Fibroblast of skin of right quadriceps (primary cell): Measurements from ENCODE around the gene ITM2C.

Experiments used
- DNase-seq: peaks from one replicate; pipeline ENCODE4 v3.0.0-alpha.2; 2013

ITM2C gene

DNA sequence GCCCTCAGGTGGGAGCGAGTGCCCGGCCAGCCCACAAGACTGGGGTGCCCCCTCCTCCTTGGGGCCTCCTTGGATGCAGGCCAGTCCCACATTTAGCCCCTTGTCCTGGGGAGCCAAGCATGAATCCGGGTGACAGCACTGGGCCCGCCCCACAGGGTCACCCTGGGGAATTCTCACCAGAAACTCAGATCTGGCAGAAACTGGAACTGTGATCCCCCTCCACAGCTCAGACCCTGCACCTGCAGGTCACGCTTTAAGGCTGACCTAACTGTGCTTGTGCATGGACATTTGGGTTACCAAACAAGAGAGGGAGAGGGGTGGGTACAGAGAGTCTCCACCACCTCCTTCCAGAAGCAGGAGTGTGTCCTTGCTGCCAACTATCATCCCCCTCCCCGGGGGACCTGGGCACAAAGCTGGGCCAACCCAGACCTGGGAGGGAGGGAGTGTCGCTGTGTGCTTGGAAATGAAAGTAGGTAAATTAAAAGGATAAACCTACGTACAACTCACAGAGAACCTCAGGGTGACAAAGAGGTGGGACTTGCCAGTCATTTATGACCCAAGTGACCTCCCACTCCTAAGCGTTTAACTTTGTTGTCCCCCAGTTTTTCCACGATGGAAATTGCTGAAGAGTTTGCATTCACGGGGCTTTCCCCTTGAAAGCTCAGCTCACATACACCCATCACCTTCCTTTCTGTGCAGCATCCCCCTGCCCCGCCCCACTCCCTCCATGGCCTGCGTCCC is 9.1 kb downstream of the ITM2C start:
- no peak for DNase-seq

DNA sequence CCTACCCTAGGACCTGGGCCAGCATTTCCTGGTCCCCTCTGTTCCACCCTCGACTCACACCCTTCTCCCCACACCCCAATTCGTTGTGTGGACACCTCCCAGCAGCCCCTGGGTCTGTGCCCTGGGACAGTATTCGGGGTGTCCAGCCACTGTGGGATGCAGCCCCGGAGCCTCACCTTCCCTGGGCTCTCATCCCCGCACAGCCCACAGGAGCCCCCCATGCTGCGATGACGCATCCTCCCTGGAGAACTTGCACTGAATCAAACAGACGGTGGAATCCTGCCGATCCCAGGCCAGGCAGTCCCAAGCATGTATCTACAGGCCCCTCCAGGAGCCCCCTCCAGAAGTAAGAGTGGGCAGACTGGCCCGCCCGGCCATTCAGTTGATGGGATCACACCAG is 9.7 kb downstream of the ITM2C start:
- no peak for DNase-seq

DNA sequence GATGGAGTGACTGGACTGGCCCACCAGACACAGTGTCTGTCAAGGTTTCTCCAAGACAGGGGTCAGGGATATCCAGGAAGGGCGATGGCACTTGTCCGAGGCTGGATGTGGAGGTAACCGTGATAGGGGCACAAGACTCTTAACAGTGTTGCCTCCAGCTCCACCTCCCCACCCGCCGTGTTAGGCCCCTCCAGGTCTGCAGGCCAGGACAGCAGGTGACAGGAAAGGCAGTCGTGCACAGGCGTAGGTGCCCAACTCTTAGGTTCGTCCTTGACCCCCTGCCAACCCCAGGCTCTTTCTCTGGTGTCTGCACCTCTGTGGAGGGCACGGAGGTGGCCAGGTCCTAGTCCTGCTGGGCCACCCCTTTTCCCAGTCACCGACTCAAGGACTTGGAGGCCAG is 10.1 kb downstream of the ITM2C start:
- DNase-seq = no peak

DNA sequence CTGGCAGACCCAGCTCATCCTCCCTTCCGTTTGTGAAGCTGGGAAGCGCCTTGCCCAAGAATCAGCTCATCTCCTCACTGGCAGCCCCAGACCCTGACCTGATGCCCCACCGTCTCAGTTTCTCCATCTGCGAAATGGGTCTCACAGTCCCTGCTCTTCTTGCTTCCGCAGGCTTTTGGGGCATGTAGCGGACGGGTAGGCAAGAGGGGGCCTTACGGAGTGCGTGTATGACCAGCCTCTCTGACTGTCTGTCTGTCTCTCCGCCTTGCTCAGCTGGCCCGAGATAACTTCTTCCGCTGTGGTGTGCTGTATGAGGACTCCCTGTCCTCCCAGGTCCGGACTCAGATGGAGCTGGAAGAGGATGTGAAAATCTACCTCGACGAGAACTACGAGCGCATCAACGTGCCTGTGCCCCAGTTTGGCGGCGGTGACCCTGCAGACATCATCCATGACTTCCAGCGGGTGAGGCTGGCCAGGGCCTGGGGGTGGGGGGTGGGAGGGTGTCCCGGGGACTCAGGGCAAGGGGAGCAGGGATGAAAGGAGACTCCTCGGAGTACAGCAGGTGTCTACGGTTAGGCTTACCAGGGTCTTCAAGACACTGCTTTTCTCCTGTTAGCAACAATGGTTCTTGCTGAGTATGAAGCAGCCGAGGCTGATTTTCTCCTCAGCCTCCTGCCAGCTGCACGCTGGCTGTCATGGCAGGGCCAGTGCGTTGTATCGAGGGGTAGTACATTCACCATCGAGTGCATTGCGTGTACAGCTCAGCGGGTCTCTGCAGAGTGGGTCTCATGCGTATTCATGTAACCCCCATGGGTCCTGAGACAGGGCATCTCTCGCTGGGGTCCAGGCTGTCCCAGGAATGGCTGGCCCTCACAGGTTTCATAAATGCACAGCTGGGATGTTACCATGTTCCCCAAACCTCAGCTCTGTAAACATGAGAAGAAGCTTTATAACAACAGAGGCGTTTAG is 10.9 kb downstream of the ITM2C start:
- DNase-seq = no peak

GRCh38 chr2:230877116-230877758 is 12.5 kb downstream of the ITM2C start:
- DNase-seq = no peak

DNA sequence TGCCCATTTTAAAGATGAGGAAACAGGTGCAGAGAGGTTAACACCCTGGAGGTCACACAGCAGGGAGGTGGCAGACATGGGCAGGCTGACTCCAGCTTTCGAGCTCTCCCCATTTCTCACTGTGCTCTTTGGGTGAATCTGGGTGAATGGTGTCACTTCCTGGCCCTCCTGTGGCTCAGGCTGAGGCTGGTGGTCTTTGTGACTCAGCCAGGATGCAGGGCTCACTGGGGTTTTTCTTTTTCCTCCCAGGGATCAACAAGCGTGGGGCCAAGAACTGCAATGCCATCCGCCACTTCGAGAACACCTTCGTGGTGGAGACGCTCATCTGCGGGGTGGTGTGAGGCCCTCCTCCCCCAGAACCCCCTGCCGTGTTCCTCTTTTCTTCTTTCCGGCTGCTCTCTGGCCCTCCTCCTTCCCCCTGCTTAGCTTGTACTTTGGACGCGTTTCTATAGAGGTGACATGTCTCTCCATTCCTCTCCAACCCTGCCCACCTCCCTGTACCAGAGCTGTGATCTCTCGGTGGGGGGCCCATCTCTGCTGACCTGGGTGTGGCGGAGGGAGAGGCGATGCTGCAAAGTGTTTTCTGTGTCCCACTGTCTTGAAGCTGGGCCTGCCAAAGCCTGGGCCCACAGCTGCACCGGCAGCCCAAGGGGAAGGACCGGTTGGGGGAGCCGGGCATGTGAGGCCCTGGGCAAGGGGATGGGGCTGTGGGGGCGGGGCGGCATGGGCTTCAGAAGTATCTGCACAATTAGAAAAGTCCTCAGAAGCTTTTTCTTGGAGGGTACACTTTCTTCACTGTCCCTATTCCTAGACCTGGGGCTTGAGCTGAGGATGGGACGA is 13.2 kb downstream of the ITM2C start:
- DNase-seq = no peak

GRCh38 chr2:230878599-230879188 is 14.0 kb downstream of the ITM2C start:
- DNase-seq = no peak

- no peak for DNase-seq
Measured at GRCh38 chr2:230879271-230879882, 14.6 kb downstream of the ITM2C start.

GRCh38 chr2:230879891-230880290 is 15.1 kb downstream of the ITM2C start:
- DNase-seq = no peak

GRCh38 chr2:230881840-230882239 is 17.1 kb downstream of the ITM2C start:
- no peak for DNase-seq

GRCh38 chr2:230885463-230886130 is 20.9 kb downstream of the ITM2C start:
- peak; percentile 39 for DNase-seq

DNA sequence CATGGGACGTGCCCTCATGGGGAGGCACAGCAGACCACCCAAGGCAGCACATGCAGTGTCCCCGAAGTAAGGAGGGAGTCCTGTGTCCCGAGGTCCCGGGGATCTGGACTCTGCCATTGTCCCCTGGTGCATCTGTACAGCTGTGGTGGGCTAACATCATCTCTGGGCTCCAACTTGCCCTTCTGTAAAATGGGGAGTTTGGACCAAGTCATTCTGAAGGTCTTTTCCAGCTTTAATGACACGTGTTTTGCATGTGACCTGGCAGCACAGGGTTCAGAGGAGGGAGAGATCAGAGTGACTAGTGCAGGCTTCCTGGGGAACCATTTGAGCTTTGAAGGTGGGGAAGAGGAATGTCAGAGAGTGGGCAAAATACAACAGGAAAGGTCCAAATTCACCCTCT is 21.5 kb downstream of the ITM2C start:
- DNase-seq = no peak

- DNase-seq = no peak
Measured at GRCh38 chr2:230886671-230887071, 21.9 kb downstream of the ITM2C start.

GRCh38 chr2:230887342-230887741 is 22.6 kb downstream of the ITM2C start:
- no peak for DNase-seq

- DNase-seq = no peak
Measured at GRCh38 chr2:230888824-230889400, 24.2 kb downstream of the ITM2C start.

- DNase-seq = no peak
Measured at GRCh38 chr2:230889911-230890601, 25.3 kb downstream of the ITM2C start.

DNA sequence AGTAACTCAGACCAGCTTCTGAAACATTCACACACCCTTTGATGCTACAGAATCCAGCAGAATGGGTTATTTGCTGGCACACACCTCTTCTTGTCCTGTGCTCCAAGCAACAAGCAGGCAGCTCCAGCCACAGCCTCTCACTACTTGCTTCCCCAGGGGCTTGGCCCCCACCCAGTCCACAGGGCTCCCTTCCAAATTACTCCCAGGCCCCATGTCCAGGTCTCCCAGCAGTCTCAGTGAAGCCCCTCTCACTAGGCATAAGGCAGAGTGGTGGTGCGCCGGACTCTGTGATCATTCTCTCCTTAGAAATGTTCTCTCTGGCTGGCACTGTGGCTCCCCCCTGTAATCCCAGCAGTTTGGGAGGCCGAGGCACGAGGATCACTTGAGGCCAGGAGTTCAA is 25.9 kb downstream of the ITM2C start:
- DNase-seq = no peak

GRCh38 chr2:230891064-230891463 is 26.3 kb downstream of the ITM2C start:
- DNase-seq = peak; percentile 51

- no peak for DNase-seq
Measured at GRCh38 chr2:230891509-230891908, 26.8 kb downstream of the ITM2C start.

GRCh38 chr2:230893338-230893737 is 28.6 kb downstream of the ITM2C start:
- DNase-seq = no peak
